ENCODE data around the gene CEACAM7. TPM values are rescaled to one million over a fixed set of nuclear protein-coding genes. Genes with fewer than 3 reads are reported as not detected.

CEACAM7 gene
- not detected for total RNA-seq
- long read RNA-seq = 0 reads

- intact Hi-C loops (cut with DNase I) = no loop called here
- Histone ChIP-seq H3K27ac (no peak within 1 kb of the TSS), H3K4me1 (no peaks in the 10 kb centered on the region), H3K9me3 (peaks cover 7% of the 10 kb centered on the region), H3K27me3 (ENCODE audit: low read depth) (no peaks in the 10 kb centered on the region), H3K4me3 (no peak within 1 kb of the TSS), H3K36me3 (no peaks in the 10 kb centered on the region)
- DNase-seq (no peak), ATAC-seq (no peak)
- TF ChIP-seq CTCF (IDR thresholded peaks at IDR 0.05) = no peak
Measured at GRCh38 chr19:41688098-41688497, at the start of gene CEACAM7. CEACAM7 (minus strand) TSS chr19:41688270; CDS start chr19:41688165, 105 bp downstream.

- Histone ChIP-seq H3K9me3 (no peaks in the 10 kb centered on the region), H3K4me3 (no peak overlapping the region), H3K4me1 (no peaks in the 10 kb centered on the region), H3K36me3 (no peaks in the 10 kb centered on the region), H3K27ac (peak overlapping the region; percentile 39), H3K27me3 (ENCODE audit: low read depth) (peaks cover 5% of the 10 kb centered on the region)
- DNase-seq (no peak), ATAC-seq (peak; percentile 25 to 49)
- intact Hi-C loops (cut with DNase I) = no loop called here
- TF ChIP-seq CTCF (IDR thresholded peaks at IDR 0.05) = no peak
Measured at GRCh38 chr19:41735071-41735600, 47.1 kb upstream of the CEACAM7 start.

- DNase-seq (peak; percentile 64), ATAC-seq (peak; percentile 96 to 98)
- H3K27ac ChIP-seq = peak overlapping the region; percentile 39
- no peak for TF ChIP-seq CTCF (IDR thresholded peaks at IDR 0.05)
- intact Hi-C loops (cut with DNase I) = no loop called here
- no peaks in the 10 kb centered on the region for H3K9me3 ChIP-seq
- no peaks in the 10 kb centered on the region for H3K36me3 ChIP-seq
- H3K4me3 ChIP-seq = no peak overlapping the region
- no peaks in the 10 kb centered on the region for H3K4me1 ChIP-seq
- H3K27me3 ChIP-seq (ENCODE audit: low read depth) = peaks cover 5% of the 10 kb centered on the region
Measured at GRCh38 chr19:41734585-41734984, 46.5 kb upstream of the CEACAM7 start.

GRCh38 chr19:41734156-41734555 lies 46.1 kb upstream of the CEACAM7 start:
- no peaks in the 10 kb centered on the region for H3K9me3 ChIP-seq
- ATAC-seq (no peak), DNase-seq (no peak)
- H3K27ac ChIP-seq = peak overlapping the region; percentile 18
- H3K27me3 ChIP-seq (ENCODE audit: low read depth) = peaks cover 3% of the 10 kb centered on the region
- TF ChIP-seq CTCF (IDR thresholded peaks at IDR 0.05) = no peak
- H3K4me1 ChIP-seq = no peaks in the 10 kb centered on the region
- no peak overlapping the region for H3K4me3 ChIP-seq
- H3K36me3 ChIP-seq = no peaks in the 10 kb centered on the region
- intact Hi-C loops (cut with DNase I) = no loop called here

- intact Hi-C loops (cut with DNase I) = no loop called here
- no peaks in the 10 kb centered on the region for H3K9me3 ChIP-seq
- no peaks in the 10 kb centered on the region for H3K4me1 ChIP-seq
- H3K36me3 ChIP-seq = no peaks in the 10 kb centered on the region
- DNase-seq (no peak), ATAC-seq (no peak)
- H3K27ac ChIP-seq = no peak overlapping the region
- no peaks in the 10 kb centered on the region for H3K27me3 ChIP-seq (ENCODE audit: low read depth)
- H3K4me3 ChIP-seq = no peak overlapping the region
- no peak for TF ChIP-seq CTCF (IDR thresholded peaks at IDR 0.05)
Measured at GRCh38 chr19:41726493-41726892, 38.4 kb upstream of the CEACAM7 start.

All from lower lobe of right lung (tissue), 2 donors.